Measurements from ENCODE around the gene ATP2B1. TPM values are rescaled to one million over a fixed set of nuclear protein-coding genes. Genes with fewer than 3 reads are reported as not detected.

Gene ATP2B1
- total RNA-seq, 4 donors from 2014 or later = 19.0 to 33.3 (median 27.8) TPM

DNA sequence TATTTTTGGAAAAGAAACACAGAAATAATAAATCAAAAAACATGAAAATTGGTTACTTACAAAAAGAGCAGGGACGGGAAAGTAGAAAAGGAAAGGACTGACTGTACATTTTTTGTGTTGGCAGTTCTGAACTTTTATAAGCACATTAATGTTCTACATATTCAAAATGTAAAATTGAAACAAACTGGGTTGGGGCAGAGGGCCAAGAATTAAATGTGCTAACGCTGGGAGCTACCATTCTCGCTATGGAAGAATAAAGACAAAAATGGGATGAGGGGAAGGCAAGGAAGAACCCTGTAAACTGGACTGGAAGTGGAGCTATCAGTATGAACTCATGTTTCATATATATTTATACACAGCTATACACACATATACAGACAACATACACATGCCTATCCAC is 24.5 kb downstream of the ATP2B1 start:
- no peak overlapping the region for H3K27ac ChIP-seq
- peaks cover 0 to 21% (median 4%) of the 10 kb centered on the region in 3 donors for H3K4me1 ChIP-seq
- peaks cover 0 to 22% (median 0%) of the 10 kb centered on the region in 3 donors for H3K9me3 ChIP-seq
- 58 to 87% methylated on average over 3 of the region's 3 CpGs for WGBS, 2 donors (ENCODE audit: low coverage in 1 of 2)
- no peak overlapping the region for H3K4me3 ChIP-seq
- no peaks in the 10 kb centered on the region for H3K36me3 ChIP-seq
- no peaks in the 10 kb centered on the region for H3K27me3 ChIP-seq
- no peak for ATAC-seq
- TF ChIP-seq EP300 (IDR thresholded peaks at IDR 0.05) = no peak
- no peak for TF ChIP-seq POLR2AphosphoS5 (IDR thresholded peaks at IDR 0.05)
- TF ChIP-seq, protein P1, sequence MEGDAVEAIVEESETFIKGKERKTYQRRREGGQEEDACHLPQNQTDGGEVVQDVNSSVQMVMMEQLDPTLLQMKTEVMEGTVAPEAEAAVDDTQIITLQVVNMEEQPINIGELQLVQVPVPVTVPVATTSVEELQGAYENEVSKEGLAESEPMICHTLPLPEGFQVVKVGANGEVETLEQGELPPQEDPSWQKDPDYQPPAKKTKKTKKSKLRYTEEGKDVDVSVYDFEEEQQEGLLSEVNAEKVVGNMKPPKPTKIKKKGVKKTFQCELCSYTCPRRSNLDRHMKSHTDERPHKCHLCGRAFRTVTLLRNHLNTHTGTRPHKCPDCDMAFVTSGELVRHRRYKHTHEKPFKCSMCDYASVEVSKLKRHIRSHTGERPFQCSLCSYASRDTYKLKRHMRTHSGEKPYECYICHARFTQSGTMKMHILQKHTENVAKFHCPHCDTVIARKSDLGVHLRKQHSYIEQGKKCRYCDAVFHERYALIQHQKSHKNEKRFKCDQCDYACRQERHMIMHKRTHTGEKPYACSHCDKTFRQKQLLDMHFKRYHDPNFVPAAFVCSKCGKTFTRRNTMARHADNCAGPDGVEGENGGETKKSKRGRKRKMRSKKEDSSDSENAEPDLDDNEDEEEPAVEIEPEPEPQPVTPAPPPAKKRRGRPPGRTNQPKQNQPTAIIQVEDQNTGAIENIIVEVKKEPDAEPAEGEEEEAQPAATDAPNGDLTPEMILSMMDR (IDR thresholded peaks at IDR 0.05) = no peak
- TF ChIP-seq POLR2A (IDR thresholded peaks at IDR 0.05) = no peak

DNA sequence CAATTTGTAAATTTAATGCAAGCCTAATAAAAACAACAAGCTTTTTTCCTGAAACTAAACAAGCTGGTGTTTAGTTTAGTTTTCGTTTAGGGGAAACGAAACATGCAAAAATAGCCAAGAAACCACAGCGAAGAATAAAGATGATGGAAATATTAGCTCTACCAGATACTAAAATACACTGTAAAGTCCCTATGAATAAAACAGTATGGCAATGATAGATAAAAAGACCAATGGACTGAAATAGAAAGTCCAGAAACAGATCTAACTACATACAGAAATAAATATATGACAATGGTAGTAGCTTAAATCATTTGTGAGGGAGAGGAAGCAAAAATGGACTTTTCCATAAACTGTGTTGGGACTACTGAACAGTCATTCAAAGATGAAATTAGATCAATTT is 26.4 kb downstream of the ATP2B1 start:
- no peaks in the 10 kb centered on the region for H3K27me3 ChIP-seq
- H3K4me3 ChIP-seq = no peak overlapping the region
- H3K9me3 ChIP-seq = peaks cover 0 to 22% (median 0%) of the 10 kb centered on the region in 3 donors
- peaks cover 0 to 7% (median 0%) of the 10 kb centered on the region in 3 donors for H3K4me1 ChIP-seq
- H3K36me3 ChIP-seq = no peaks in the 10 kb centered on the region
- WGBS, 2 donors (ENCODE audit: low coverage in 1 of 2) = 97 to 100% methylated on average over 3 of the region's 3 CpGs
- no peak overlapping the region for H3K27ac ChIP-seq
- TF ChIP-seq POLR2A (IDR thresholded peaks at IDR 0.05) (no peak), POLR2AphosphoS5 (IDR thresholded peaks at IDR 0.05) (no peak), EP300 (IDR thresholded peaks at IDR 0.05) (no peak)
- TF ChIP-seq, protein P1 (IDR thresholded peaks at IDR 0.05) = no peak
- no peak for ATAC-seq

DNA sequence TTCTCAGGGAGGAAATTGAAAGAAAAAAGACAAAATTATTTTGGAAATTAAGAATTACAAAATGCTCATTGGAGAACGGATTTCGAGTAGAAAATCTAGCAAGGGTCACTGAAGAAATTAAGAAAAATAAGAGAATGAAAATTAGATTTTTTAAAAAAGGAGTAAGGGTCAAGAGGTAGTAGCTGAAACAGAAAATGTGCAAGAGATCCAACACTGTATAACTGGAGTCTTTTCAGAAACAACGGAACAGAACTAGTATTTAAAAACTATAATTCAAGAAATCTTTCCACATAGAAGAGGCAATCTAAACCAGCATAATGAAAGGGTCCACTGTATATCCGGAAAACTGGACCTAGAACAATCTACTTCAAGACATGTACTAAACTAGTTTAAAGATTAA is 28.2 kb downstream of the ATP2B1 start:
- H3K9me3 ChIP-seq = peaks cover 0 to 22% (median 0%) of the 10 kb centered on the region in 3 donors
- no peaks in the 10 kb centered on the region for H3K36me3 ChIP-seq
- no peak overlapping the region for H3K4me3 ChIP-seq
- no peak overlapping the region for H3K27ac ChIP-seq
- ATAC-seq = no peak
- TF ChIP-seq POLR2A (IDR thresholded peaks at IDR 0.05) = no peak
- peaks cover 0 to 6% (median 0%) of the 10 kb centered on the region in 3 donors for H3K4me1 ChIP-seq
- H3K27me3 ChIP-seq = no peaks in the 10 kb centered on the region
- 93 to 97% methylated on average over 4 of the region's 4 CpGs for WGBS, 2 donors (ENCODE audit: low coverage in 1 of 2)

DNA sequence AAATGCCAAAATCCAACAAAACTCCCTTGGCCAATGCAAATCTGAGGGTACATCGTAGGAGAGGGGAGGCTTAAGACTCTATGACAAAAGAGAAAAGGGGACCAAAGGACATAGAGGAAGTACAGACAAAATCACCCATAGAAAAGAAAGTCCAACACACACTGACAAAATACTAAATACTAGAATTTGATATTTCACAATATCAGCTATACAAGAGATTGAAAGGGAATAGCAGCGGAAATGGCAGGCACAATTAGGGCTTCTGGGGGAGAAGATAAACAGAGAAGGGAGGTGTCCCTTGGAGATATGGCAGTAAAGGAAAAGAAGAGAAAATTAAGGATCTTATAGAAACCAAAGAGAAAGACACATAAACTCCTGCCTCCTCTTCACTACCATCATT is 29.0 kb downstream of the ATP2B1 start:
- no peaks in the 10 kb centered on the region for H3K36me3 ChIP-seq
- H3K4me1 ChIP-seq = peaks cover 0 to 6% (median 0%) of the 10 kb centered on the region in 3 donors
- TF ChIP-seq EP300 (IDR thresholded peaks at IDR 0.05) (no peak), POLR2A (IDR thresholded peaks at IDR 0.05) (no peak), POLR2AphosphoS5 (IDR thresholded peaks at IDR 0.05) (no peak)
- TF ChIP-seq, protein P1 (IDR thresholded peaks at IDR 0.05) = no peak
- ATAC-seq = no peak
- WGBS, 2 donors (ENCODE audit: low coverage in 1 of 2) = 92 to 100% methylated on average over 2 of the region's 2 CpGs
- no peak overlapping the region for H3K27ac ChIP-seq
- H3K27me3 ChIP-seq = no peaks in the 10 kb centered on the region
- no peak overlapping the region for H3K4me3 ChIP-seq
- peaks cover 0 to 22% (median 0%) of the 10 kb centered on the region in 3 donors for H3K9me3 ChIP-seq

DNA sequence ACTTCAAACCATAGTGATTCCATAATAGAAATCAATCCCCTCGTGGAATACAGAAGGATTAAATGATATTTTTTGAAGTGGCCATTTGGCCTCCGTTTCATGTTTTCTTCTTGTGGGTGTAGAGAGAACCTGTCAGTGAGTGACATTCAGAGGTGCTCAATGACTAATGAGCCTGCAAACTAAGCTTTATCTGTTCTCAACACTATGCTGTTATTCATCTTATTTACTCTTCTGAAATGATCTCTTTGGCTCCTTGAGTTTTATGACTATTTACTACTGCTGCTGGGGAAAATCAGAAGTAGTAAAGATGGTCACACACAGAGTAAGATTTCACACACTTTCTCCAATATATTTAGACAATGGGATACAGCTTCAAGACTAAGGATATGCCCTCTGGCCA is 30.4 kb downstream of the ATP2B1 start:
- H3K9me3 ChIP-seq = peaks cover 0 to 22% (median 0%) of the 10 kb centered on the region in 3 donors
- no peak for TF ChIP-seq POLR2A (IDR thresholded peaks at IDR 0.05)
- no peak for TF ChIP-seq EP300 (IDR thresholded peaks at IDR 0.05)
- TF ChIP-seq, protein P1 (IDR thresholded peaks at IDR 0.05) = no peak
- no peak for TF ChIP-seq POLR2AphosphoS5 (IDR thresholded peaks at IDR 0.05)
- no peak for ATAC-seq
- no peak overlapping the region for H3K27ac ChIP-seq
- no peaks in the 10 kb centered on the region for H3K36me3 ChIP-seq
- 80% methylated on average over 2 of the region's 2 CpGs; no CpG with 5 or more reads in 1 of the 2 donors for WGBS, 2 donors (ENCODE audit: low coverage in 1 of 2)
- H3K4me1 ChIP-seq = peaks cover 0 to 4% (median 0%) of the 10 kb centered on the region in 3 donors
- H3K27me3 ChIP-seq = no peaks in the 10 kb centered on the region
- no peak overlapping the region for H3K4me3 ChIP-seq
